GM23338 (cell line): Measurements from ENCODE around the gene KCNT1. TPM values are rescaled to one million over a fixed set of nuclear protein-coding genes. Genes with fewer than 3 reads are reported as not detected.

Experiments used
- ATAC-seq: fragments of 200-7000 bp; cut with Tn5 transposase; 3 replicates; pipeline ENCODE4 v1.9.1; 2020
- DNase-seq: peaks from one replicate; pipeline ENCODE4 v3.0.0-alpha.2; 2015; ENCODE audit warnings: low spot score
- H2AFZ ChIP-seq: fragments of 200-600 bp; sonication (generic); 2 replicates; pipeline ENCODE4 v1.8.0; 2016; ENCODE audit warnings: antibody characterized with exemption, mild to moderate bottlenecking, moderate library complexity
- H3F3A ChIP-seq: fragments of 200-600 bp; sonication (generic); replicated peaks from 2 replicates; pipeline ENCODE4 v1.8.0; 2017; ENCODE audit warnings: antibody characterized with exemption, mixed run types, low read depth
- H3K27ac ChIP-seq: fragments of 200-600 bp; sonication (generic); 2 replicates; pipeline ENCODE4 v1.6.1; 2016; ENCODE audit warnings: low read depth
- H3K27me3 ChIP-seq: fragments of 200-600 bp; sonication (generic); 2 replicates; pipeline ENCODE4 v1.8.0; 2016; ENCODE audit warnings: mild to moderate bottlenecking, mixed run types, moderate library complexity; ENCODE audit not compliant: insufficient read depth
- H3K36me3 ChIP-seq: fragments of 200-600 bp; sonication (generic); 2 replicates; pipeline ENCODE4 v1.8.0; 2016; ENCODE audit warnings: mild to moderate bottlenecking; ENCODE audit not compliant: insufficient read depth
- H3K4me1 ChIP-seq: fragments of 200-600 bp; sonication (generic); 2 replicates; pipeline ENCODE4 v1.8.0; 2016; ENCODE audit warnings: mild to moderate bottlenecking, moderate library complexity; ENCODE audit not compliant: insufficient read depth
- H3K4me2 ChIP-seq: fragments of 200-600 bp; sonication (generic); 2 replicates; pipeline ENCODE4 v1.7.1; 2017; ENCODE audit warnings: mixed run types
- H3K4me3 ChIP-seq: fragments of 200-600 bp; sonication (generic); 2 replicates; pipeline ENCODE4 v1.6.1; 2016; ENCODE audit warnings: mixed run types
- H3K79me2 ChIP-seq: fragments of 200-600 bp; sonication (generic); replicated peaks from 2 replicates; pipeline ENCODE4 v1.8.0; 2017; ENCODE audit warnings: mild to moderate bottlenecking; ENCODE audit not compliant: insufficient read depth
- H3K9me2 ChIP-seq: fragments of 200-600 bp; sonication (generic); 2 replicates; pipeline ENCODE4 v1.8.0; 2017; ENCODE audit not compliant: insufficient read depth
- H4K20me1 ChIP-seq: fragments of 200-600 bp; sonication (generic); replicated peaks from 2 replicates; pipeline ENCODE4 v1.8.0; 2017; ENCODE audit warnings: mild to moderate bottlenecking; ENCODE audit not compliant: insufficient read depth
- H3K27ac Mint-ChIP-seq: 2 replicates; pipeline ENCODE4 v1.8.0; 2020; ENCODE audit warnings: inconsistent platforms, mild to moderate bottlenecking, moderate library complexity, mixed read lengths
- H3K27me3 Mint-ChIP-seq: 3 replicates; pipeline ENCODE4 v1.8.0; 2022; ENCODE audit warnings: low read depth, mild to moderate bottlenecking, moderate library complexity, mixed read lengths, inconsistent platforms; ENCODE audit not compliant: insufficient read depth, poor library complexity
- H3K36me3 Mint-ChIP-seq: 3 replicates; pipeline ENCODE4 v1.8.0; 2021; ENCODE audit warnings: low read depth, mild to moderate bottlenecking, inconsistent platforms, moderate library complexity, mixed read lengths
- H3K4me1 Mint-ChIP-seq: 3 replicates; pipeline ENCODE4 v1.8.0; 2020; ENCODE audit warnings: mild to moderate bottlenecking, inconsistent platforms, mixed read lengths
- H3K4me3 Mint-ChIP-seq: 3 replicates; pipeline ENCODE4 v1.8.0; 2021; ENCODE audit warnings: moderate library complexity, mild to moderate bottlenecking, inconsistent platforms, mixed read lengths
- H3K9me3 Mint-ChIP-seq: 3 replicates; pipeline ENCODE4 v1.8.0; 2020; ENCODE audit warnings: moderate library complexity, mild to moderate bottlenecking, inconsistent platforms, mixed read lengths
- CREB1 ChIP-seq: fragments of 250-450 bp; sonication (Bioruptor Pico); IDR thresholded peaks from 2 replicates; pipeline ENCODE4 v1.5.0; 2020; ENCODE audit warnings: low read depth, mild to moderate bottlenecking, moderate library complexity
- ETS1 ChIP-seq: IDR thresholded peaks from 2 replicates; pipeline ENCODE4 v1.6.1; 2016; ENCODE audit warnings: antibody characterized with exemption
- EZH2 ChIP-seq: fragments of 200-600 bp; sonication (generic); IDR thresholded peaks from one replicate; pipeline ENCODE4 v1.8.0; 2017; ENCODE audit warnings: antibody characterized with exemption, mild to moderate bottlenecking, low read depth; ENCODE audit not compliant: unreplicated experiment
- EZH2phosphoT487 ChIP-seq: fragments of 200-600 bp; sonication (generic); IDR thresholded peaks from one replicate; pipeline ENCODE4 v1.8.1; 2018; ENCODE audit warnings: antibody characterized with exemption; ENCODE audit not compliant: unreplicated experiment
- JUNB ChIP-seq: IDR thresholded peaks from one replicate; pipeline ENCODE4 v1.6.1; 2016; ENCODE audit warnings: antibody characterized with exemption; ENCODE audit not compliant: unreplicated experiment
- NANOG ChIP-seq: IDR thresholded peaks from 2 replicates; pipeline ENCODE4 v1.6.1; 2016; ENCODE audit warnings: antibody characterized with exemption, borderline replicate concordance
- POLR2AphosphoS5 ChIP-seq: IDR thresholded peaks from 2 replicates; pipeline ENCODE4 v1.6.1; 2016; ENCODE audit warnings: antibody characterized with exemption, low read depth
- STAT1 ChIP-seq: IDR thresholded peaks from one replicate; pipeline ENCODE4 v1.6.1; 2016; ENCODE audit warnings: antibody characterized with exemption; ENCODE audit not compliant: unreplicated experiment
- ZNF114 ChIP-seq: fragments of 250-450 bp; sonication (Bioruptor Pico); IDR thresholded peaks from 2 replicates; pipeline ENCODE4 v1.5.0; 2020; ENCODE audit warnings: mild to moderate bottlenecking, moderate library complexity
- ZNF331 ChIP-seq: fragments of 250-450 bp; sonication (Bioruptor Pico); IDR thresholded peaks from 2 replicates; pipeline ENCODE4 v1.5.0; 2020; ENCODE audit warnings: low read depth, mild to moderate bottlenecking, moderate library complexity
- polyA plus RNA-seq: library from polyadenylated mRNA; unstranded; fragments of >200 nt; fragmentation: Nextera tagmentation; extraction: Ambion mirVana; gene quantifications from 2 replicates; pipeline ENCODE4 v1.2.1, GENCODE V29; 2016
- total RNA-seq: library from RNA; depleted of rRNA; stranded (reverse); fragments of >200 nt; shearing (Covaris generic); gene quantifications from 2 replicates; pipeline ENCODE4 v1.2.3, GENCODE V29; 2014
- TF ChIP-seq, protein P1 (sequence below), 2 experiments: fragments of 200-600 bp in 1 of 2; sonication (generic) in 1 of 2; conservative IDR thresholded peaks; 2 replicates each; pipeline versions ENCODE4 v1.5.1 to v1.6.1; 2016 to 2017; ENCODE audit warnings: antibody characterized with exemption in 2 of 2, low read depth in 2 of 2, mild to moderate bottlenecking in 2 of 2, moderate library complexity in 1 of 2
- TF ChIP-seq, protein P2 (sequence below): IDR thresholded peaks from one replicate; pipeline ENCODE4 v1.6.1; 2018; ENCODE audit warnings: antibody characterized with exemption; ENCODE audit not compliant: unreplicated experiment

The KCNT1 gene
- total and polyA plus RNA-seq, 2 experiments from 2014 or later = 0.05 to 0.28 TPM

- TF ChIP-seq NANOG (no peak), ZNF114 (CRISPR knock-in tag) (no peak), EZH2 (no peak), EZH2phosphoT487 (no peak), STAT1 (no peak), POLR2AphosphoS5 (no peak)
- TF ChIP-seq, protein P1, sequence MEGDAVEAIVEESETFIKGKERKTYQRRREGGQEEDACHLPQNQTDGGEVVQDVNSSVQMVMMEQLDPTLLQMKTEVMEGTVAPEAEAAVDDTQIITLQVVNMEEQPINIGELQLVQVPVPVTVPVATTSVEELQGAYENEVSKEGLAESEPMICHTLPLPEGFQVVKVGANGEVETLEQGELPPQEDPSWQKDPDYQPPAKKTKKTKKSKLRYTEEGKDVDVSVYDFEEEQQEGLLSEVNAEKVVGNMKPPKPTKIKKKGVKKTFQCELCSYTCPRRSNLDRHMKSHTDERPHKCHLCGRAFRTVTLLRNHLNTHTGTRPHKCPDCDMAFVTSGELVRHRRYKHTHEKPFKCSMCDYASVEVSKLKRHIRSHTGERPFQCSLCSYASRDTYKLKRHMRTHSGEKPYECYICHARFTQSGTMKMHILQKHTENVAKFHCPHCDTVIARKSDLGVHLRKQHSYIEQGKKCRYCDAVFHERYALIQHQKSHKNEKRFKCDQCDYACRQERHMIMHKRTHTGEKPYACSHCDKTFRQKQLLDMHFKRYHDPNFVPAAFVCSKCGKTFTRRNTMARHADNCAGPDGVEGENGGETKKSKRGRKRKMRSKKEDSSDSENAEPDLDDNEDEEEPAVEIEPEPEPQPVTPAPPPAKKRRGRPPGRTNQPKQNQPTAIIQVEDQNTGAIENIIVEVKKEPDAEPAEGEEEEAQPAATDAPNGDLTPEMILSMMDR (conservative IDR thresholded peaks at IDR 0.05; ENCODE audit: low read depth in 2 of 2) = no peak
Observed at GRCh38 chr9:135814421-135815095, 112.6 kb downstream of the KCNT1 start (continued).

DNA sequence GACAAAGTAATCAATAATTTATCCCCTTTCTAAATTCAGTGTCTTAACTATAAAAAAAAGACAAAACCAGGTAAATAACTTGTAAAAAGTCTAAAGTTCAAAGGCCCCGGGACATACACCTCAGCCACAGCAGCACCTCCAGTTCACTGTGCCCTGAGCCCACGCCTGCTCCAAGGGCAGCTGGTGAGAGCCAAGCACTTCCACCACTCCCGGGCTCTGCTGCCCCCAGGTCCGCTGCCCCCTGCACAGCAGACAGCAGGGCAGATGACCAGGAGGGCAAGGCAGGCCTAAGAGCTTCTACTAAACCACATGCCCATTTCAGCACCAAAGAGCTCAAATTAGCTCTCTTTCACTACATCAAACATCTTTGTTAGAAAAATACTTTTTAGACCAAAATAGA is 113.4 kb downstream of the KCNT1 start:
- Histone ChIP-seq H3K27me3 (no peaks in the 10 kb centered on the region), H3F3A (no peaks in the 10 kb centered on the region), H3K4me2 (no peak overlapping the region), H3K4me3 (no peak overlapping the region), H2AFZ (no peak overlapping the region), H3K4me1 (no peaks in the 10 kb centered on the region), H3K9me2 (no peaks in the 10 kb centered on the region), H3K79me2 (no peaks in the 10 kb centered on the region), H4K20me1 (peaks cover 8% of the 10 kb centered on the region), H3K27ac (no peak overlapping the region), H3K36me3 (peaks cover 10% of the 10 kb centered on the region; the same call in 1 of the 2 replicates)
- no peak for ATAC-seq
- Mint-ChIP-seq H3K4me3 (no peak overlapping the region), H3K9me3 (no peaks in the 10 kb centered on the region), H3K36me3 (peaks cover 90% of the 10 kb centered on the region), H3K4me1 (peaks cover 3% of the 10 kb centered on the region; the same call in 1 of the 3 replicates), H3K27ac (peak overlapping the region; percentile 63; the same call in 1 of the 2 replicates), H3K27me3 (peaks cover 9% of the 10 kb centered on the region)
- no peak for DNase-seq
- TF ChIP-seq CREB1 (CRISPR knock-in tag) = no peak
- no peak for TF ChIP-seq JUNB
- TF ChIP-seq ETS1 = no peak
- no peak for TF ChIP-seq EZH2
- TF ChIP-seq, protein P2, sequence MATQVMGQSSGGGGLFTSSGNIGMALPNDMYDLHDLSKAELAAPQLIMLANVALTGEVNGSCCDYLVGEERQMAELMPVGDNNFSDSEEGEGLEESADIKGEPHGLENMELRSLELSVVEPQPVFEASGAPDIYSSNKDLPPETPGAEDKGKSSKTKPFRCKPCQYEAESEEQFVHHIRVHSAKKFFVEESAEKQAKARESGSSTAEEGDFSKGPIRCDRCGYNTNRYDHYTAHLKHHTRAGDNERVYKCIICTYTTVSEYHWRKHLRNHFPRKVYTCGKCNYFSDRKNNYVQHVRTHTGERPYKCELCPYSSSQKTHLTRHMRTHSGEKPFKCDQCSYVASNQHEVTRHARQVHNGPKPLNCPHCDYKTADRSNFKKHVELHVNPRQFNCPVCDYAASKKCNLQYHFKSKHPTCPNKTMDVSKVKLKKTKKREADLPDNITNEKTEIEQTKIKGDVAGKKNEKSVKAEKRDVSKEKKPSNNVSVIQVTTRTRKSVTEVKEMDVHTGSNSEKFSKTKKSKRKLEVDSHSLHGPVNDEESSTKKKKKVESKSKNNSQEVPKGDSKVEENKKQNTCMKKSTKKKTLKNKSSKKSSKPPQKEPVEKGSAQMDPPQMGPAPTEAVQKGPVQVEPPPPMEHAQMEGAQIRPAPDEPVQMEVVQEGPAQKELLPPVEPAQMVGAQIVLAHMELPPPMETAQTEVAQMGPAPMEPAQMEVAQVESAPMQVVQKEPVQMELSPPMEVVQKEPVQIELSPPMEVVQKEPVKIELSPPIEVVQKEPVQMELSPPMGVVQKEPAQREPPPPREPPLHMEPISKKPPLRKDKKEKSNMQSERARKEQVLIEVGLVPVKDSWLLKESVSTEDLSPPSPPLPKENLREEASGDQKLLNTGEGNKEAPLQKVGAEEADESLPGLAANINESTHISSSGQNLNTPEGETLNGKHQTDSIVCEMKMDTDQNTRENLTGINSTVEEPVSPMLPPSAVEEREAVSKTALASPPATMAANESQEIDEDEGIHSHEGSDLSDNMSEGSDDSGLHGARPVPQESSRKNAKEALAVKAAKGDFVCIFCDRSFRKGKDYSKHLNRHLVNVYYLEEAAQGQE = no peak
- TF ChIP-seq POLR2AphosphoS5 = no peak
- TF ChIP-seq EZH2phosphoT487 = no peak
- TF ChIP-seq STAT1 = no peak
- TF ChIP-seq NANOG = no peak
- TF ChIP-seq, protein P1 (conservative IDR thresholded peaks at IDR 0.05; ENCODE audit: low read depth in 2 of 2) = no peak
- TF ChIP-seq ZNF331 (CRISPR knock-in tag) = no peak
- no peak for TF ChIP-seq ZNF114 (CRISPR knock-in tag)
